OCI-LY7 (cell line): Measurements from ENCODE around the gene SLC13A1. TPM values are rescaled to one million over a fixed set of nuclear protein-coding genes. Genes with fewer than 3 reads are reported as not detected.

Source experiments
- BruUV-seq: library from RNA; stranded (reverse); fragments of 400-500 nt; replicated peaks from 2 replicates; lab custom pipeline; 2021; lab: Mats Ljungman, UMichigan
- CTCF ChIA-PET: fragments of 300-600 bp; sonication (Branson Sonifier 250); formaldehyde crosslinking; loops from one replicate; lab custom pipeline; 2022; ENCODE audit warnings: antibody characterized with exemption; ENCODE audit not compliant: unreplicated experiment; lab: Charles Lee
- POLR2A ChIA-PET: fragments of 300-600 bp; sonication (Branson Sonifier 250); formaldehyde crosslinking; loops from one replicate; lab custom pipeline; 2022; ENCODE audit warnings: antibody characterized with exemption; lab: Charles Lee
- DNase-seq: peaks from one replicate; pipeline ENCODE4 v3.0.0-alpha.2; 2015; ENCODE audit warnings: low spot score
- H2AFZ ChIP-seq: fragments of 200-600 bp; sonication (generic), shearing (Covaris generic); 2 replicates; pipeline ENCODE4 v1.6.1; 2014; ENCODE audit warnings: mild to moderate bottlenecking, antibody characterized with exemption, low read length, moderate library complexity
- H3K27ac ChIP-seq: fragments of 200-600 bp; sonication (generic); 2 replicates; pipeline ENCODE4 v1.5.1; 2014; ENCODE audit warnings: mixed run types, low read depth, mild to moderate bottlenecking, moderate library complexity, low read length, inconsistent platforms; ENCODE audit not compliant: poor library complexity, severe bottlenecking
- H3K36me3 ChIP-seq: fragments of 200-600 bp; sonication (generic); 2 replicates; pipeline ENCODE4 v1.6.1; 2014; ENCODE audit warnings: mild to moderate bottlenecking, antibody characterized with exemption, low read length, moderate library complexity, mixed read lengths; ENCODE audit not compliant: insufficient read depth
- H3K4me1 ChIP-seq: fragments of 200-600 bp; sonication (generic); 2 replicates; pipeline ENCODE4 v1.5.1; 2014; ENCODE audit warnings: mild to moderate bottlenecking, low read length; ENCODE audit not compliant: insufficient read depth, poor library complexity, severe bottlenecking
- H3K4me2 ChIP-seq: fragments of 200-600 bp; sonication (generic); 2 replicates; pipeline ENCODE4 v1.6.1; 2014; ENCODE audit warnings: mild to moderate bottlenecking, low read length
- H3K4me3 ChIP-seq: fragments of 200-600 bp; sonication (generic); 2 replicates; pipeline ENCODE4 v1.5.1; 2014; ENCODE audit warnings: mild to moderate bottlenecking, low read depth, low read length; ENCODE audit not compliant: poor library complexity, severe bottlenecking
- H3K79me2 ChIP-seq: fragments of 200-600 bp; sonication (generic); 2 replicates; pipeline ENCODE4 v1.6.1; 2016; ENCODE audit warnings: low read depth, mild to moderate bottlenecking, low read length, moderate library complexity, mixed read lengths; ENCODE audit not compliant: insufficient read depth
- H3K9me2 ChIP-seq: fragments of 200-600 bp; sonication (generic); 2 replicates; pipeline ENCODE4 v1.6.1; 2016; ENCODE audit warnings: mild to moderate bottlenecking, low read length, mixed read lengths; ENCODE audit not compliant: insufficient read depth
- H3K9me3 ChIP-seq: fragments of 200-600 bp; sonication (generic); 2 replicates; pipeline ENCODE4 v1.6.1; 2014; ENCODE audit warnings: mild to moderate bottlenecking, mixed run types, low read length, mixed read lengths
- H4K20me1 ChIP-seq: fragments of 200-600 bp; sonication (generic); 2 replicates; pipeline ENCODE4 v1.6.1; 2014; ENCODE audit warnings: mild to moderate bottlenecking, antibody characterized with exemption, low read length, moderate library complexity, mixed read lengths; ENCODE audit not compliant: insufficient read depth
- EZH2phosphoT487 ChIP-seq: fragments of 200-600 bp; sonication (generic); IDR thresholded peaks from 2 replicates; pipeline ENCODE4 v1.6.1; 2018; ENCODE audit warnings: low read depth, borderline replicate concordance, mild to moderate bottlenecking, mixed run types, antibody characterized with exemption, low read length, moderate library complexity, mixed read lengths
- intact Hi-C: fragments of 100-400 bp; cut with micrococcal nuclease; formaldehyde crosslinking; loops from one replicate; pipeline ENCODE4 v1.10.0; 2022; ENCODE audit not compliant: unreplicated experiment
- total RNA-seq, 2 experiments: library from RNA; depleted of rRNA in 1 of 2; stranded (reverse); fragments of >200 nt in 1 of 2; shearing (Covaris generic) in 1 of 2; gene quantifications; 2 replicates each; pipeline ENCODE4 v1.2.3, GENCODE V29; 2014 to 2022
- TF ChIP-seq, protein P1 (sequence below): fragments of 200-600 bp; sonication (generic); conservative IDR thresholded peaks from 2 replicates; pipeline ENCODE4 v1.5.1; 2014; ENCODE audit warnings: mild to moderate bottlenecking, antibody characterized with exemption, low read length, moderate library complexity, mixed read lengths

Gene SLC13A1
- total RNA-seq, 2 experiments from 2014 or later = not detected

GRCh38 chr7:123231021-123232000 is 31.5 kb upstream of the SLC13A1 start:
- H3K9me3 ChIP-seq = no peaks in the 10 kb centered on the region
- H4K20me1 ChIP-seq = no peaks in the 10 kb centered on the region
- no peaks in the 10 kb centered on the region for H3K9me2 ChIP-seq
- no peak overlapping the region for H3K4me3 ChIP-seq
- no peak overlapping the region for H2AFZ ChIP-seq
- H3K4me1 ChIP-seq = no peaks in the 10 kb centered on the region
- no peaks in the 10 kb centered on the region for H3K79me2 ChIP-seq
- intact Hi-C loops = no loop called here
- BruUV-seq = no TSS peak
- no peak for DNase-seq
- H3K4me2 ChIP-seq = no peak overlapping the region
- no peaks in the 10 kb centered on the region for H3K36me3 ChIP-seq
- ChIA-PET CTCF (no interaction called here), POLR2A (no interaction called here)
- no peak overlapping the region for H3K27ac ChIP-seq
- TF ChIP-seq, protein P1, sequence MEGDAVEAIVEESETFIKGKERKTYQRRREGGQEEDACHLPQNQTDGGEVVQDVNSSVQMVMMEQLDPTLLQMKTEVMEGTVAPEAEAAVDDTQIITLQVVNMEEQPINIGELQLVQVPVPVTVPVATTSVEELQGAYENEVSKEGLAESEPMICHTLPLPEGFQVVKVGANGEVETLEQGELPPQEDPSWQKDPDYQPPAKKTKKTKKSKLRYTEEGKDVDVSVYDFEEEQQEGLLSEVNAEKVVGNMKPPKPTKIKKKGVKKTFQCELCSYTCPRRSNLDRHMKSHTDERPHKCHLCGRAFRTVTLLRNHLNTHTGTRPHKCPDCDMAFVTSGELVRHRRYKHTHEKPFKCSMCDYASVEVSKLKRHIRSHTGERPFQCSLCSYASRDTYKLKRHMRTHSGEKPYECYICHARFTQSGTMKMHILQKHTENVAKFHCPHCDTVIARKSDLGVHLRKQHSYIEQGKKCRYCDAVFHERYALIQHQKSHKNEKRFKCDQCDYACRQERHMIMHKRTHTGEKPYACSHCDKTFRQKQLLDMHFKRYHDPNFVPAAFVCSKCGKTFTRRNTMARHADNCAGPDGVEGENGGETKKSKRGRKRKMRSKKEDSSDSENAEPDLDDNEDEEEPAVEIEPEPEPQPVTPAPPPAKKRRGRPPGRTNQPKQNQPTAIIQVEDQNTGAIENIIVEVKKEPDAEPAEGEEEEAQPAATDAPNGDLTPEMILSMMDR = no peak
- TF ChIP-seq EZH2phosphoT487 = no peak

GRCh38 chr7:123230603-123231002 is 30.8 kb upstream of the SLC13A1 start:
- no peaks in the 10 kb centered on the region for H3K9me2 ChIP-seq
- TF ChIP-seq, protein P1 = no peak
- no peak for TF ChIP-seq EZH2phosphoT487
- BruUV-seq = no TSS peak
- H2AFZ ChIP-seq = no peak overlapping the region
- no peak overlapping the region for H3K27ac ChIP-seq
- DNase-seq = no peak
- no peaks in the 10 kb centered on the region for H3K36me3 ChIP-seq
- no peaks in the 10 kb centered on the region for H3K4me1 ChIP-seq
- no peaks in the 10 kb centered on the region for H4K20me1 ChIP-seq
- POLR2A ChIA-PET = no interaction called here
- H3K9me3 ChIP-seq = no peaks in the 10 kb centered on the region
- no peak overlapping the region for H3K4me2 ChIP-seq
- intact Hi-C loops = no loop called here
- no peaks in the 10 kb centered on the region for H3K79me2 ChIP-seq
- no peak overlapping the region for H3K4me3 ChIP-seq
- CTCF ChIA-PET = no interaction called here

GRCh38 chr7:123230147-123230546 is 30.4 kb upstream of the SLC13A1 start:
- no peaks in the 10 kb centered on the region for H3K4me1 ChIP-seq
- no peaks in the 10 kb centered on the region for H3K36me3 ChIP-seq
- H3K79me2 ChIP-seq = no peaks in the 10 kb centered on the region
- CTCF ChIA-PET = no interaction called here
- intact Hi-C loops = no loop called here
- POLR2A ChIA-PET = no interaction called here
- no peaks in the 10 kb centered on the region for H3K9me2 ChIP-seq
- no peak for DNase-seq
- H3K4me2 ChIP-seq = no peak overlapping the region
- no peaks in the 10 kb centered on the region for H4K20me1 ChIP-seq
- no peak overlapping the region for H2AFZ ChIP-seq
- TF ChIP-seq, protein P1 = no peak
- TF ChIP-seq EZH2phosphoT487 = no peak
- no peak overlapping the region for H3K27ac ChIP-seq
- no peaks in the 10 kb centered on the region for H3K9me3 ChIP-seq
- no peak overlapping the region for H3K4me3 ChIP-seq
- BruUV-seq = no TSS peak
